Esophagus squamous epithelium (tissue), 4 donors: ENCODE data around the gene HELZ2.

Source experiments
- POLR2A ChIP-seq, 4 donors: fragments of 450-650 bp; IDR thresholded peaks; one replicate each; pipeline ENCODE4 v1.6.1; 2017; ENCODE audit warnings: antibody characterized with exemption in 4 of 4, mild to moderate bottlenecking in 4 of 4, moderate library complexity in 3 of 4
- TF ChIP-seq, protein P1 (sequence below), 6 experiments: fragments of 450-650 bp in 4 of 6; fragments of 200-600 bp in 2 of 6; sonication (generic) in 2 of 6; IDR thresholded peaks; one replicate each; pipeline ENCODE4 v1.5.1; 2016 to 2019; ENCODE audit warnings: antibody characterized with exemption in 6 of 6, mild to moderate bottlenecking in 4 of 6, moderate library complexity in 4 of 6

- no peak for TF ChIP-seq POLR2A (IDR thresholded peaks at IDR 0.05)
- TF ChIP-seq, protein P1, sequence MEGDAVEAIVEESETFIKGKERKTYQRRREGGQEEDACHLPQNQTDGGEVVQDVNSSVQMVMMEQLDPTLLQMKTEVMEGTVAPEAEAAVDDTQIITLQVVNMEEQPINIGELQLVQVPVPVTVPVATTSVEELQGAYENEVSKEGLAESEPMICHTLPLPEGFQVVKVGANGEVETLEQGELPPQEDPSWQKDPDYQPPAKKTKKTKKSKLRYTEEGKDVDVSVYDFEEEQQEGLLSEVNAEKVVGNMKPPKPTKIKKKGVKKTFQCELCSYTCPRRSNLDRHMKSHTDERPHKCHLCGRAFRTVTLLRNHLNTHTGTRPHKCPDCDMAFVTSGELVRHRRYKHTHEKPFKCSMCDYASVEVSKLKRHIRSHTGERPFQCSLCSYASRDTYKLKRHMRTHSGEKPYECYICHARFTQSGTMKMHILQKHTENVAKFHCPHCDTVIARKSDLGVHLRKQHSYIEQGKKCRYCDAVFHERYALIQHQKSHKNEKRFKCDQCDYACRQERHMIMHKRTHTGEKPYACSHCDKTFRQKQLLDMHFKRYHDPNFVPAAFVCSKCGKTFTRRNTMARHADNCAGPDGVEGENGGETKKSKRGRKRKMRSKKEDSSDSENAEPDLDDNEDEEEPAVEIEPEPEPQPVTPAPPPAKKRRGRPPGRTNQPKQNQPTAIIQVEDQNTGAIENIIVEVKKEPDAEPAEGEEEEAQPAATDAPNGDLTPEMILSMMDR (IDR thresholded peaks at IDR 0.05), result no peak
Observed at GRCh38 chr20:63582382-63583063, 8.5 kb upstream of the HELZ2 start.
